HG03378 (cell line): Measurements from ENCODE around the gene GNG7.
"Not testable (repeated sequence)": the region's sequence is repeated elsewhere in the genome, so short reads cannot be mapped to it uniquely, and the experiment has no call there.

Experiments
- ATAC-seq: cut with Tn5 transposase; IDR thresholded peaks from one replicate; pipeline ENCODE4 v1.9.1; 2021; ENCODE audit warnings: mild to moderate bottlenecking, moderate library complexity; ENCODE audit not compliant: unreplicated experiment

The GNG7 gene

DNA sequence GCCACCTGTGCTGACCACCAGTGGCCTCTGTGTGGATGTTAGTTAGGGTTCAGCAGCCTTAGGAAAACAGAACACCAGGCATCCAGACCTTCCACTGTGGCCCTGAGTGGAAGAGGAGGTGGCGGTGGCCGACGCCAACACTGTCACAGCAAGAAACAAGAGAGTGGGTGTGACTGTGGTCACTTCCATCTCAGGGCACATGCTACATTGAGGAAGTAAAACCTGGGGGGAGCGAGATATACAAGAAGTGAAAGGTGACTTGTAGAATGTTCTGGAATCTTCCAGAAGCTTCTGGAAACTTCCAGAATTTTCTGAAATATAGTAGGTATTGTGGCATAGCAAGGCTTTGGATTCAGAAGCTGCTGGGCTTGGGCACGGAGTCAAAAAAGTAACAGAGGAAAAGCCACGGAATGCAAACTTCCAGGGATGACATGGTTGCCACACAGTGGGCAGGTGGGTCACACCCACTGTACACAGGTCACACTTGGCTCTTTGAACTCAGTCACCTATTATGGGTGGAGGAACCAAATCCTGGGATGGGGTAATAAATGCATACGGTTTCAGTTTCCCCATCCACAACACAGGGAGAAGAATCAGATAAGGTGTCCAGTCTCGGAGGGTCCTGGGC is 24.3 kb downstream of the GNG7 start:
- no peak for ATAC-seq

DNA sequence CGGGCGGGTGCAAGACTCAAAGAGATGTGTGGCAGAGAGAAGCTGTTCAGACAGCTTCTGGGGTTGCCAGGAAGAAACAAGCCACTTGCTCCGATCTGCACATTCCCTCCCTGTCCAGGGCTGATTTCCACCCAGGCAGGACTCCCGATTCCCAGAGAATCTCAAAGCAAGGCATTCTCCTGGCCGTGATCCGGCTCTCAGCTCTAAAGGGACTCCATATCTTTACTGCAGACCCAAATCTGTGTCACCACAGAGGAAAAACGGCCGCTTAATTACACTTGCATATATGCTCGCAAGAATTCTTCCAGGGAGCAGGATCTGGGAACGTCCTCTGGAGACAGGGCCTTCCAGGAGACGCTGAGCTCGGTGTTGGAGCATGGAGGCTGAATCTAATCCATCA is 25.7 kb downstream of the GNG7 start:
- no peak for ATAC-seq

DNA sequence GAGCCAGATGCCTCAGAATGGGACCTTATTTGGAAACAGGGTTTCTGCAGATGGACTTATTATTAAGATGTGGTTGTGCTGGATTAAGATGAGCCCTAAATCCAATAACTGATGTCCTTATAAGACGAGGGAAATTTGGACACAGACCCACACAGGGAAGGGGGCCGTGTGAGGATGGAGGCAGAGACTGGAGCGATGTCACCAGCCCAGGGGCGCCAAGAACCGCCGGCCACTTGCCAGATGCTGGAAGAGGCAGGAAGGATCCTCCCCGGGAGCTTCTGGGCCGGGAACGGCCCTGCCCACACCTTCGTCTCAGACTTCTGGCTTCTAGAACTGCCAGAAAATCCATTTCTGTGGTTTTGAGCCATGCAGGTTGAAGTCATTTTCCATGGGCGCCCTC is 26.6 kb downstream of the GNG7 start:
- no peak for ATAC-seq

DNA sequence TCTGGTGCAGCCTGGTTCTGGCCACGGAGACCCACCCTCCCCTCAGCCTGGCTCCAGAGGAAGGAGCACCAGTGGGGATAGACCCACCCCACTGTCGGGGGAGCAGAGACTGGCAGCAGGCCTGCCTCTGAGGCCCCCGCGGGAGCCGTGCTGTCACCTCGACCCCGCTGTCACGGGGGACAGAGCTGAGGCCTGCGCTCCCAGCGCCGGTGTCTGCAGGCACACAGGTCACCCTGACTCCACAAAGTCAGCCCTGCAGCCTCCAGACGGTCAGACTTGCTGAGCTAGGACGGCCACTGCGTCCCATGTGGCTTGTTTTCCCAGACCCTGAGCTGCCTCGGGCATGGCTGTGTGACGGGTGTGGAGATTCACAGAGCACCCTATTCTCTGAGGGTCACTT is 32.3 kb downstream of the GNG7 start:
- no peak for ATAC-seq

DNA sequence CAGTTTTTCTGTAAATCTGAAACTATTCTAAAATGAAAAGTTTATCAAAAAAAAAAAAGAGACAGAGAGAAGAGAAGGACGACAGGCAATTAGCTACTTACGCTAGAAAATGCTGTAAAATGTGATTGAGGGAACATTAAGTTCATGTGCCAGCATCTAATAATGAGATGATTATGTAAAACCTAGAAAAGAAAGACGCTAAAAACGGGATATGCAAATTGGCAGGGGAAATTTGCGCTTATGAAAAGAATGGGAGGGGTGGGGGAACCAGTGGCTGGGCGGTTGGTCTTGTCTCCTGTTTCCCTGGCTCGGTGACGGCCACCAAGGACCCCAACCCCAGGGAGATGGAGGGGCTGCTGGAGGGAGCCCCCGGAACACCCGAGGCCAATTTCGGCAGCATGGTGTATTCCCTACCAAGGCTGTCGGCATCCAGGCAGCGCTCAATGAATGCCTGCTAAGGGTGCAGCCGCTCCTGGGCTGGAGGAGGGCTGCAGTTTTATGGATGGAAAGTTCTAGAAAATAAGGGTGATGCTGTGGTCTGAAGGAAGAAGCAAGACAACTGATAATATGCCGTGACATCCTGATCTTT is 34.2 kb downstream of the GNG7 start:
- no peak for ATAC-seq

DNA sequence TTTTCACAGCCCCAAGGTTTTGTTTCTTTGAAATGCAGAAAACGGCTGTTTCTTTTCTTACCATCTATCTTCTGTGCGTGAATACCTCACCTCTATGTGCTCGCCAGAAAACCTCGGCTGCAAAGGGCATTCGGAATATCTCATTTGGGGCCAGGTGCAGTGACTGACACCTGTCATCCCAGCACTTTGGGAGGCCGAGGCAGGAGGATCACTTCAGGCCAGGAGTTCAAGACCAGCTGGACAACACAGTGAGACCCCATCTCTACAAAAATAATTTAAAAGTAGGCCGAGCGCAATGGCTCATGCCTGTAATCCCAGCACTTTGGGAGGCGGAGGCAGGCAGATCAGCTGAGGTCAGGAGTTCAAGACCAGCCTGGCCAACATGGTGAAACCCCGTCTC is 35.1 kb downstream of the GNG7 start:
- ATAC-seq, result not testable (repeated sequence)

DNA sequence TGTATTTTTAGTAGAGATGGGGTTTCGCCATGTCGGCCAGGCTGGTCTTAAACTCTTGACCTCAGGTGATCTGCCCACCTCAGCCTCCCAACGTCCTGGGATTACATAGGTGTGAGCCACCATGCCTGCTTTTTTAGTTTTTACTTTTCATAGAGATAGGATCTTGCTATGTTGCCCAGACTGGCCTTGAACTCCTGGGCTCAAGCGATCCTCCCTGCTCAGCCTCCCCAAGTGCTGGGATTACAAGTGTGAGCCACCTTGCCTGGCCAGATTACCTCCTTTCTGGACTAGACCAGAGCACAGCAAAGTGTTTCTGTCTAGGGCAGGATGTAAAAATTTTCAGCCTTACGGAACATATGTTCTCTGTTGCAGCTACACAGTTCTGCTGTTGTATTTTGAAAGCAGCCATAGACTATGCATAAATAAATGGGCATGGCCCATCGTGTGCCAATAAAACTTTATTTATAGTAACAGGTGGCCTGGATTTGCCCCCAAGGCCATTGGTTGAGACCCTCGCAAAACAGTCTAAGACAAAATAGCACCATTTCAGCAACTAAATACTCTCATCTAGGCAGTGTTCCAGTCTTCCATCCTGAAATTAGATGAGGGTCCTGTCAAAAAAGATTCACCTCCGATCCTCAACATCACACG is 36.0 kb downstream of the GNG7 start:
- no peak for ATAC-seq

DNA sequence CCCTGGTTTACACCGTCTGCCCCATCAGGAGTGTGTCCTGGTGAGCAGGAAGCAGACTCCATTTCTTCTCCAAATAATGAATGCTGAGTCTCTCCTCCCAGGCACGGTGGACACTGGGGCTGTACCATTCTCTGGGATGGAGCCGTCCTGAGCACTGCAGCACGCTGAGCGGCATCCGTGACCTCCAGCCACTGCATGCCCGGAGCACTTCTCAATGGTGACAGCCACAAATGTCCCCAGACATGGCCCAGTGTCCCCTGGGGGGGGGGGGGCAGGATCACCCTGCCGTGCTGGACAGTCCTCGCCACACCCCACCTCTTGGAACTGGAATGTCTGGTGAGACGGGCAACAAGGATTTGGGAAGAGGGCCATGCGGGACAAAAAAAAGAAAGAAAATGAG is 37.4 kb downstream of the GNG7 start:
- ATAC-seq, result no peak

DNA sequence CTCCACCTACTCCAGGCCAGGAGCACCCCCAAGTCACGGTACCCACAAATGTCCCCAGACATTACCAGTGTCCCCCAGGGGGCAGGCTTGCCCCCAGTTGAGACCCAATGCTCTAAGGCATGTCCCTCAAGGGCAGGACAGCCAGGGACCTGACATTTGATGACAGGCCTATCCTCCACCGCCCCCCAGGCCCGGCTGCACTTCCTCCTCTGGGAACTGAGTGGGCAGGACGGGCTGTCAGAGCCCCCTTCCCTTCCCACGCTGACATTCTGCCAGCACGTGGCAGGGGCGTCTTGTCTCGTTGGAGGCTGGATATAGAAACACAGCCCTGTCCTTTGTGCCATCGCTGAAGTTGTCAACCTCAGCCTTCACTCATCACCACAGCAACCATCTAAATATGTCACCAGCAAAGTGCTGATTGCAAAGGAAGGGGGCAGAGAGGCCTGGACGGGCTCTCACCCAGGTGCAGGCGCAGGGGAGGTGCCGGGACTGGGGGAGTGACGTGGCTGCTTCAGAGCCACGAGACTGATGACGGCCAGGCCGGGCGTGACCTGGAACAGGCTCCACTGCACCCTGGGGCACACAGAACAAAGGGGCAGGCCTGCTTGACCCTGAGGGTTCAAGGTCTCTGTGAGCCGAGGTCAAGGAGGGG is 38.4 kb downstream of the GNG7 start:
- ATAC-seq, result no peak

DNA sequence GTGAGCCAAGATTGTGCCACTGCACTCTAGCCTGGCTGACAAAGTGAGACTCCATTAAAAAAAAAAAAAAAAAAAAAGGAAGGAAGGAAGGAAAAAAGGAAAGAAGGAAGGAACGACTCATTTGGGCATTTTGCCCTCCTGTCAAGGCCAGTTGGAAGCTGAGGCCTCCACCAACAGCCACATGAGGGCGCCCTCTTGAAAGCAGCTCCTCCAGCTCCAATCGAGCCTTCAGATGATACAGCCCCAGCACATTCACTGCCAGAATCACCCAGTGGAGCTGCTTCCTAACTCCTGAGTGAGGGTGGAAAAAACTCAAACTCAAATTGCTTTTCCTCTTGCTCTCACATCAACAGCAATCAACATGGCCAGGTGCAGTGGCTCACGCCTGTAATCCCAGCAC is 40.9 kb downstream of the GNG7 start:
- ATAC-seq, result no peak

DNA sequence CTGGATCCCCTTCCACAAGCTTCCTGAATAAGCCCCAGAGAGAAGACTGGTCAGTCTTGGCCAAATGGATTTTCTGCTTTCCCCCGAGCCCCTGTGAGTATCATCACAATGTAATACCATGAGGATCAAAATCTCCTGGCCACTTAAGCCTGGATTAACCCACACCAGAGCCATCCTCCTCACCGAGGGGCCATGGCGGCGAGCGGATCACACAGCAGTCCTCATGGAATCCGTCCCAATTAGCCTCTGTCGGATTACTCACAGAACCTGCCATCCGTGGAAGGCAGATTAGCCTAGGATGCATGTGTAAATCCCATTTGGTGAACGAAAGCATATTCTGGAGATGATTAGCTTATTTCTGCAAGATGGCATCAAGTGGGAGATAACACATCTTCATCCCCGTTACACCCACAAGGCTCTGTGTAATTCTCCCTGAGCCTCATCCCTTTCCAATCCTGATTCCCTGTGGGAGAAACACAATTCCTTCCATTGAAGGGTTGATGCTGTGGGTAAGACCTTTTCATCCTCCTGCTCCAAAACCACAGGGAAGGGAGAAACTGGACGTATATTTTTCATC is 42.5 kb downstream of the GNG7 start:
- no peak for ATAC-seq

DNA sequence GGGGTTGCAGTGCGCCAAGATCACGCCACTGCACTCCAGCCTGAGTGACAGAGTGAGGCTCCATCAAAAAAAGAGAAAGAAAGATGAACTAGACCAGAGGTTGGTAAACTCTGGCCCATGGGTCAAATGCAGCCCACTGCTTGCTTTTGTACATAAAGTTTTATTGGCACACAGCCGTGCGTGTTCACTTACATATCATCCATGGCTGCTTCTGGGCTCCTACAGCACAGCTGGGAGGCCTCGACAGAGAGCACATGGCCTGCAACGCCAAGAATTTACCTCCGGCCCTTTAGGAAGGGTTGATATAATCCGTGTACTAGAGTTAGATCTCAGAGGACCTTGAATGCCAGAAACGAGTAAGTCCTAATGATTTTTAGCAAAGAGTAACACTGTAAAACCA is 46.0 kb downstream of the GNG7 start:
- no peak for ATAC-seq

- ATAC-seq, result no peak
These were observed 48.5 kb downstream of the GNG7 start for GRCh38 chr19:2653710-2654707.

DNA sequence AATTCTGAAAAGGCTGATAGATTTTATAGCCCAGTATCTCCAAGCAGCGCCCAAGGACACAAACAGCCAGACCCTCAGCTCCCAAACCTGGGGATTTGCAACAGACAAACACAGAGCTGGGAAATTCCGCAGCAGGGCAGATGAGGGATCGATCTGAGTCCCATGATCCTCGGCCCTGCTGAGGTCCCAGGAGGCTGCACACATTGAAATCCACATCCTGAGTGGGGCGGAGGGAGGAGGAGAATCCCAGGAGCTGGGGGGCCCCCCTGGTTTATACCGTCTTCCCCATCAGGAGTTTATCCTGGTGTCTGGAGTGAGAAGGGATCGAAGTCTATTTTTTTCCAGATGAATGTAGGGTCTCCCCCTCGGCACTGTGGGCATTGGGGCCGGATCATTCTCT is 49.3 kb downstream of the GNG7 start:
- no peak for ATAC-seq

DNA sequence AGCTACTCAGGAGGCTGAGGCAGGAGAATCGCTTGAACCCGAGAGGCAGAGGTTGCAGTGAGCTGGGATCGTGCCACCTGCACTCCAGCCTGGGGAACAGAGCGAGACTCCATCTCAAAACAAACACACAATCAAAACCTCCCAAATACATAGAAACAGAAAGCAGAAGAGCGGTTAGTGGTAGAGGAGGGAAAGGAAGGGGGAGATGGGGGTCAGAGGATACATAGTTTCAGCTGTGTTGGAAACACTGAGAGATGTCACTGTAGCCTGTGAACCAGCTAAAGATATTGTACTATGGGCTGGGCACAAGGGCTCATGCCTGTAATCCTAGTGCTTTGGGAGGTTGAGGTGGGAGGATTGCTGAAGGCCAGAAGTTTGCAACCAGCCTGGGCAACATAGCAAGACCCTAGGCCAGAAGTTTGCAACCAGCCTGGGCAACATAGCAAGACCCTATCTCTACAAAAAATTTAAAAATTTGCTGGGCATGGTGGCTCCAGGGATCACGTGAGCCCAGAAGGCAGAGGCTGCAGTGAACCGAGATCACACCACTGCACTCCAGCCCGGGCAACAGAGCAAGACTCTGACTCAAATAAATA is 49.9 kb downstream of the GNG7 start:
- ATAC-seq, result no peak

DNA sequence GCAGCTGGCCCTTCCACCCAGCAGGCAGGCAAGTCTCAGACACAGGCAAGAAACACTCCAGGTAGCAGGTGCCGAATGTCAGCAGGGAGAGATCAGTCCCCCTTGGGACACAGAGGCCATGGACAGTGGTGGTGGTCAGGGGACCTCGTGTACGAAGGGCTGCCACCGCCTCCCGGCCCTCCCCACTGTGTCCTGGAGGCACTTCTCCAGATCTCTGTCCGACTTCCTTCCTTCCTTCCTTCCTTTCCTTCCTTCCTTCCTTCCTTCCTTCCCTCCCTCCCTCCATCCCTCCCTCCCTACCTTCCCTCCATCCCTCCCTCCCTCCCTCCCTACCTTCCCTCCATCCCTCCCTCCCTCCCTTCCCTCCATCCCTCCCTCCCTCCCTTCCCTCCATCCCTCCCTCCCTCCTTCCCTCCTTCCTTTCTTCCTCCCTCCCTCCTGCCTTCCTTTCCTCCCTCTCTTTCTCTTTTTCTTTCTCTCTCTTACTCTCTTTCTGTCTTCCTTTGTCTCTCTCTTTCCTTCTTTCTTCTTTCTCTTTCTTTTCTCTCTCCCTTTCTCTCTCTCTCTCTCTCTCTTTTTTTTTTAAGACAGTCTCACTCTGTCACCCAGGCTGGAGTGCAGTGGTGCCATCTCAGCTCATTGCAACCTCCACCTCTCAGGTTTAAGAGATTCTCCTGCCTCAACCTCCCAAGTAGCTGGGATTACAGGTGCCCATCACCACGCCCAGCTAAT is 51.3 kb downstream of the GNG7 start:
- not testable (repeated sequence) for ATAC-seq

- no peak for ATAC-seq
These were observed 52.0 kb downstream of the GNG7 start for GRCh38 chr19:2650515-2650914.

- ATAC-seq, result no peak
These were observed 54.0 kb downstream of the GNG7 start for GRCh38 chr19:2648528-2648937.

GRCh38 chr19:2648099-2648498 is 54.4 kb downstream of the GNG7 start:
- no peak for ATAC-seq
